GM23248 (cell line): ENCODE measurements around the gene SSPN. TPM values are rescaled to one million over a fixed set of nuclear protein-coding genes. Genes with fewer than 3 reads are reported as not detected.

Experiments used
- DNase-seq: peaks from one replicate; pipeline ENCODE4 v3.0.0-alpha.2; 2015
- H2AFZ ChIP-seq: fragments of 200-600 bp; sonication (generic); 2 replicates; pipeline ENCODE4 v1.6.1; 2016; ENCODE audit warnings: antibody characterized with exemption
- H3F3A ChIP-seq: fragments of 200-600 bp; sonication (generic); 2 replicates; pipeline ENCODE4 v1.6.1; 2016; ENCODE audit warnings: mild to moderate bottlenecking, antibody characterized with exemption, mixed run types; ENCODE audit not compliant: insufficient read depth
- H3K27ac ChIP-seq: fragments of 200-600 bp; sonication (generic); 2 replicates; pipeline ENCODE4 v1.5.1; 2016; ENCODE audit warnings: mild to moderate bottlenecking
- H3K27me3 ChIP-seq: fragments of 200-600 bp; sonication (generic); replicated peaks from 2 replicates; pipeline ENCODE4 v1.6.1; 2016; ENCODE audit warnings: mild to moderate bottlenecking; ENCODE audit not compliant: insufficient read depth
- H3K36me3 ChIP-seq: fragments of 200-600 bp; sonication (generic); 2 replicates; pipeline ENCODE4 v1.6.1; 2016; ENCODE audit warnings: low read depth, mild to moderate bottlenecking
- H3K4me1 ChIP-seq: fragments of 200-600 bp; sonication (generic); 2 replicates; pipeline ENCODE4 v1.6.1; 2016; ENCODE audit warnings: mild to moderate bottlenecking; ENCODE audit not compliant: insufficient read depth
- H3K4me2 ChIP-seq: fragments of 200-600 bp; sonication (generic); one replicate; pipeline ENCODE4 v1.6.1; 2016; ENCODE audit warnings: mild to moderate bottlenecking; ENCODE audit not compliant: unreplicated experiment
- H3K4me3 ChIP-seq: fragments of 200-600 bp; sonication (generic); 2 replicates; pipeline ENCODE4 v1.5.1; 2016; ENCODE audit warnings: mild to moderate bottlenecking
- H3K79me2 ChIP-seq: fragments of 200-600 bp; sonication (generic); 2 replicates; pipeline ENCODE4 v1.6.1; 2016; ENCODE audit warnings: mild to moderate bottlenecking; ENCODE audit not compliant: insufficient read depth
- H3K9ac ChIP-seq: fragments of 200-600 bp; sonication (generic); 2 replicates; pipeline ENCODE4 v1.6.1; 2016; ENCODE audit warnings: mild to moderate bottlenecking
- H3K9me2 ChIP-seq: fragments of 200-600 bp; sonication (generic); 2 replicates; pipeline ENCODE4 v1.6.1; 2016; ENCODE audit warnings: mixed run types, mild to moderate bottlenecking, moderate library complexity; ENCODE audit not compliant: insufficient read depth
- H3K9me3 ChIP-seq: fragments of 200-600 bp; sonication (generic); one replicate; pipeline ENCODE4 v1.6.1; 2017; ENCODE audit warnings: low read depth
- H4K20me1 ChIP-seq: fragments of 200-600 bp; sonication (generic); 2 replicates; pipeline ENCODE4 v1.6.0; 2016; ENCODE audit not compliant: insufficient read depth
- EZH2 ChIP-seq: fragments of 200-600 bp; sonication (generic); IDR thresholded peaks from 2 replicates; pipeline ENCODE4 v1.6.1; 2018; ENCODE audit warnings: antibody characterized with exemption, mild to moderate bottlenecking; ENCODE audit not compliant: insufficient read depth, poor library complexity, severe bottlenecking
- EZH2phosphoT487 ChIP-seq: fragments of 200-600 bp; sonication (generic); IDR thresholded peaks from 2 replicates; pipeline ENCODE4 v1.6.1; 2018; ENCODE audit warnings: antibody characterized with exemption, moderate library complexity, mild to moderate bottlenecking, low read depth; ENCODE audit not compliant: insufficient read depth
- WGBS, 2 experiments: methylation state at CpG; one replicate each; pipeline ENCODE4 v1.1.6; 2015 to 2017; ENCODE audit warnings: low lambda C conversion rate in 2 of 2, low coverage in 1 of 2; ENCODE audit errors: missing lambda C conversion rate in 2 of 2; 5-methylcytosine and 5-hydroxymethylcytosine counted together
- in situ Hi-C: fragments of 300-500 bp; cut with MboI; formaldehyde crosslinking; loops from 2 replicates; pipeline ENCODE4 v1.15.0; 2020
- polyA plus RNA-seq: library from polyadenylated mRNA; unstranded; fragments of >200 nt; fragmentation: Nextera tagmentation; extraction: Ambion mirVana; gene quantifications from 2 replicates; pipeline ENCODE4 v1.2.1, GENCODE V29; 2016
- total RNA-seq: library from RNA; depleted of rRNA; stranded (reverse); fragments of >200 nt; shearing (Covaris generic); gene quantifications from 2 replicates; pipeline ENCODE4 v1.2.3, GENCODE V29; 2014

SSPN gene
- total and polyA plus RNA-seq, 2 experiments from 2014 or later, result 12.5 to 22.0 TPM

DNA sequence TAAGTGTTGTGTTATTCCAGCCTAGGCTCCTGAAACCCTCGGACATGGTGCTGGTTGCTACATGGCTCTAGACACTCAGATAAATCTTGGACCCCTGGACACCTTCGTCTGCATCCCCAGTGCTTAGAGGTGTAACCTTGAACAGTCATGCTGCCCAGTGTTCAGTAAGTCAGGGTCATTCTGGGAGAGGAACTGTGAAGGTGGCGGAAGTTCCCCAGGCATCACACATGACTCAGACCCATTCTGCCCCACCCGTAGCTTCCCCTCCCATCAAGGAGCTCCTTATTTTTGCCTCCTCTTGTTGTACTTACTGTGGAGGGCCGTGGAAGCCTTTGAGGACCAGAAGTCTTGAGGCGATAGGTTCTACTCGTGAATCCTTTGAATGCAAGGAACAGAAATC, 18.1 kb upstream of the SSPN start:
- Histone ChIP-seq H3K27ac (no peak overlapping the region), H3K79me2 (no peaks in the 10 kb centered on the region), H3K9me2 (no peaks in the 10 kb centered on the region), H3K9me3 (no peaks in the 10 kb centered on the region), H3K27me3 (no peaks in the 10 kb centered on the region), H3K9ac (no peak overlapping the region), H3K4me3 (no peak overlapping the region), H3F3A (no peaks in the 10 kb centered on the region), H3K4me2 (no peak overlapping the region), H4K20me1 (no peaks in the 10 kb centered on the region), H3K4me1 (no peaks in the 10 kb centered on the region), H2AFZ (no peak overlapping the region), H3K36me3 (no peaks in the 10 kb centered on the region)
- in situ Hi-C loops, result no loop called here
- no peak for TF ChIP-seq EZH2phosphoT487
- no peak for TF ChIP-seq EZH2
- DNase-seq, result no peak
- 59 to 65% methylated on average over 7 of the region's 7 CpGs for WGBS, 2 experiments

DNA sequence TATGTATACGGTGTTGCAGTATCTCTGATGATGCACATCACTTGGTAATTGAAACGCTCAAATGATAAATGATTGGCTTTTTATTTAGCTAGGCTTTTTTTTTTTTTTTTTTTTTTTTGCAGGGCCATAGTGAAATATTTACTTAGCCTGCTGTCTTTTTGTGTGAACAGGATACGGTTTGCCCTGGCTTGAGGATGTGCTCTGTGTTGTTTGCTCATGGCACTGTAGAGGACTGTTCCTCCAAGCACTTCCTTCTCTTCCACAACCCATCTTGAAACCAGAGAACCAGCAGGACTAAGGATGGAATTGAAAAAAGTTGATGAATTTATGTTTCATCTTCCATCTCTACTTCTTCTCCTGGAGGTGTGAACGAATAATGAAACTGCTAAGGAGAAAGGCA, 15.5 kb upstream of the SSPN start:
- Histone ChIP-seq H3K79me2 (no peaks in the 10 kb centered on the region), H3K27me3 (no peaks in the 10 kb centered on the region), H2AFZ (no peak overlapping the region), H3K4me2 (no peak overlapping the region), H3F3A (no peaks in the 10 kb centered on the region), H3K9ac (no peak overlapping the region), H4K20me1 (no peaks in the 10 kb centered on the region), H3K4me1 (no peaks in the 10 kb centered on the region), H3K4me3 (no peak overlapping the region), H3K36me3 (no peaks in the 10 kb centered on the region), H3K9me2 (no peaks in the 10 kb centered on the region), H3K9me3 (no peaks in the 10 kb centered on the region), H3K27ac (no peak overlapping the region)
- DNase-seq, result no peak
- in situ Hi-C loops, result no loop called here
- TF ChIP-seq EZH2phosphoT487 (no peak), EZH2 (no peak)
- WGBS, 2 experiments, result 95 to 97% methylated on average over 4 of the region's 4 CpGs

DNA sequence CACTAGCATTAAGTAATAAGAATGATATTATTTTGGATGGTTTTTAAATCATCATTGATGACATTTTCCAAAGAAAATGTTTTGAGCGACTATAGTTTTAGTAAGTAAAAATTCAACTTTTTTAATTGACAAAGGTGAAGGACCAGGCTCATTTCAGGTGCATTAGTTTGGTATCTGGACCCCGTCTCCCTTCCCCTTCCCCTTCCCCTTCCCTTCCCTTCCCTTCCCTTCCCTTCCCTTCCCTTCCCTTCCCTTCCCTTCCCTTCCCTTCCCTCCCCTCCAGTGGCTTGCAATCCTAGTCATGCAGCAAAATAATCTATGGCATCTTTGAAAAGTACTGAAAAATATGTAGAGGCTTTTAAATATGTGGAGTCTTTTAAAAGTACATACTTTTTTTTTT, 13.0 kb upstream of the SSPN start:
- H2AFZ ChIP-seq, result no peak overlapping the region
- in situ Hi-C loops, result no loop called here
- peaks cover 6% of the 10 kb centered on the region for H3K4me1 ChIP-seq
- DNase-seq, result no peak
- no peaks in the 10 kb centered on the region for H4K20me1 ChIP-seq
- TF ChIP-seq EZH2phosphoT487, result no peak
- TF ChIP-seq EZH2, result no peak
- no peaks in the 10 kb centered on the region for H3K36me3 ChIP-seq
- H3K9me3 ChIP-seq, result no peaks in the 10 kb centered on the region
- no peaks in the 10 kb centered on the region for H3K79me2 ChIP-seq
- H3F3A ChIP-seq, result peaks cover 2% of the 10 kb centered on the region
- no peaks in the 10 kb centered on the region for H3K27me3 ChIP-seq
- H3K9me2 ChIP-seq, result no peaks in the 10 kb centered on the region
- no peak overlapping the region for H3K4me2 ChIP-seq
- no peak overlapping the region for H3K9ac ChIP-seq
- no peak overlapping the region for H3K27ac ChIP-seq
- no peak overlapping the region for H3K4me3 ChIP-seq
- WGBS, 2 experiments, result 91 to 100% methylated on average over 1 to 2 of the region's 2 CpGs

DNA sequence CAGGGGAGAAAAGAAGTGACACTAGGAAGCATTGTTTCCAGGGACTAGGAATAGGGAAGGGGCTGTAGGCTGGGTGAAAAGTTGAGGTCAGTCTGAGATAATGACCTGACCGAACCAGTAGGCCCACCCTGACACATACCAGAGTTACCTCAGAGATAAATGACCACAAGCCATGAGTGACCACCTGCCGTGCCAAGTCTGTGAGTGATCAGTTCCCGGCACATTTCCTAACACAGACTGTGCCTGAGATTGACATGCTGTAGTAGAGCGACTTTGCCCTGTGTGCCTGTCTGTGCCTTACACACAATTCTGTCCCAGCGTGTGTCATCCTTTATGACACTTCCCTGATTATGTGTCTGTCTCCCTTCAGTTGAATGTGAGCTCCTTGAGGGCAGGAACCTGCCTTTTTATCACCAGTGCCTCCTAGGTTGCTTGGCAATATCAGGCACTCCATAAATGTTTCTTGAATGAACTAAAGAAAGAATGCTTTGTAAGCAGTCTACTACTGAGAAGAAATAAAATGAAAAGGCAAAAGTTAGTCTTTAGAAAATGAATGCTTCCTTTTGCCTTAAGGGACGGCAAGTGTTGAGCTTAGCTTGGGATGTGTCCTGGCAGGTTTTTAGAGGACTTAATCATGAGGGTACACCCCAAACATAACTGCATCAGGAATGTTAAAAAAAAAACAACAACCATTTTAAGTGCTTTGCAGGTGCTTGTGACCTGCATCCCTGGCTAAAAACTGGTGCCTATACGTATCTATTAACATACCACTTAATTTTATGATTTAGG, 9.6 kb upstream of the SSPN start:
- no peaks in the 10 kb centered on the region for H3K9me3 ChIP-seq
- no peak overlapping the region for H2AFZ ChIP-seq
- no peak overlapping the region for H3K4me3 ChIP-seq
- no peak for TF ChIP-seq EZH2phosphoT487
- no peaks in the 10 kb centered on the region for H3K36me3 ChIP-seq
- H3F3A ChIP-seq, result peaks cover 17% of the 10 kb centered on the region
- peaks cover 23% of the 10 kb centered on the region for H3K4me1 ChIP-seq
- no peaks in the 10 kb centered on the region for H4K20me1 ChIP-seq
- no peak overlapping the region for H3K4me2 ChIP-seq
- H3K9ac ChIP-seq, result no peak overlapping the region
- no peak overlapping the region for H3K27ac ChIP-seq
- 87 to 89% methylated on average over 7 of the region's 7 CpGs for WGBS, 2 experiments
- no peaks in the 10 kb centered on the region for H3K27me3 ChIP-seq
- in situ Hi-C loops, result no loop called here
- DNase-seq, result no peak
- H3K9me2 ChIP-seq, result no peaks in the 10 kb centered on the region
- no peaks in the 10 kb centered on the region for H3K79me2 ChIP-seq
